BE2C (cell line): Measurements from ENCODE around the gene SLC22A3.
"Not testable (repeated sequence)": the region's sequence is repeated elsewhere in the genome, so short reads cannot be mapped to it uniquely, and the experiment has no call there.

Experiments
- DNase-seq: peaks from one replicate; pipeline ENCODE4 v3.0.0-alpha.2; 2020
- H3K27me3 ChIP-seq: fragments of 250-450 bp; sonication (Bioruptor Pico); 2 replicates; pipeline ENCODE4 v1.5.1; 2020; ENCODE audit warnings: mild to moderate bottlenecking
- H3K36me3 ChIP-seq: fragments of 250-450 bp; sonication (Bioruptor Pico); 2 replicates; pipeline ENCODE4 v1.5.1; 2020; ENCODE audit warnings: mild to moderate bottlenecking
- H3K4me1 ChIP-seq: fragments of 250-450 bp; sonication (Bioruptor Pico); 2 replicates; pipeline ENCODE4 v1.5.1; 2020
- H3K4me3 ChIP-seq: 2 replicates; pipeline ENCODE4 v1.5.1; 2011; ENCODE audit warnings: low read depth, low read length
- H3K9me3 ChIP-seq: fragments of 250-450 bp; sonication (Bioruptor Pico); 2 replicates; pipeline ENCODE4 v1.5.1; 2020
- TF ChIP-seq, protein P1 (sequence below): IDR thresholded peaks from 2 replicates; pipeline ENCODE4 v1.5.1; 2012; ENCODE audit warnings: mild to moderate bottlenecking, low read depth, low read length

The SLC22A3 gene

DNA sequence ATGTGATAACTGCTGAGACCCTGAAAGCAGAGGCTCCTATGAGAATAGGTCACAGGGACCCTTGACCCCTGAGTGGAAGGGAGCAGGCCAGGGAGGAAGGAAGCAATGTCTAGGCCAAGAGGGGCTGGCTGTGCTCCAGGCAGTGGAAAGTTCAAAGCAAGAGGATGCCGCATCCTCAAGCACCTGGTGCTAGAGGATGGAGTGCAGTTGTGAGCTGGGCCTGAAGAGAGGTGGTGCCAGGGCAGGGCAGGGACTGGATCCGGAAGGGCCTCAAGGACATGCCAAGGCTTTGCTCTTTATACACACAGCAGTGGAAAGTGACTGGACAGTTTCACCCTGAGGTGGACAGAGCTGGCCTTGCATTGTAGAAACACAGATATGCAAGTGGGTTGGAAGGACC, 97.0 kb downstream of the SLC22A3 start:
- Histone ChIP-seq H3K36me3 (no peaks in the 10 kb centered on the region), H3K27me3 (no peaks in the 10 kb centered on the region), H3K9me3 (no peaks in the 10 kb centered on the region), H3K4me1 (no peaks in the 10 kb centered on the region), H3K4me3 (no peak overlapping the region)
- DNase-seq: no peak
- TF ChIP-seq, protein P1, sequence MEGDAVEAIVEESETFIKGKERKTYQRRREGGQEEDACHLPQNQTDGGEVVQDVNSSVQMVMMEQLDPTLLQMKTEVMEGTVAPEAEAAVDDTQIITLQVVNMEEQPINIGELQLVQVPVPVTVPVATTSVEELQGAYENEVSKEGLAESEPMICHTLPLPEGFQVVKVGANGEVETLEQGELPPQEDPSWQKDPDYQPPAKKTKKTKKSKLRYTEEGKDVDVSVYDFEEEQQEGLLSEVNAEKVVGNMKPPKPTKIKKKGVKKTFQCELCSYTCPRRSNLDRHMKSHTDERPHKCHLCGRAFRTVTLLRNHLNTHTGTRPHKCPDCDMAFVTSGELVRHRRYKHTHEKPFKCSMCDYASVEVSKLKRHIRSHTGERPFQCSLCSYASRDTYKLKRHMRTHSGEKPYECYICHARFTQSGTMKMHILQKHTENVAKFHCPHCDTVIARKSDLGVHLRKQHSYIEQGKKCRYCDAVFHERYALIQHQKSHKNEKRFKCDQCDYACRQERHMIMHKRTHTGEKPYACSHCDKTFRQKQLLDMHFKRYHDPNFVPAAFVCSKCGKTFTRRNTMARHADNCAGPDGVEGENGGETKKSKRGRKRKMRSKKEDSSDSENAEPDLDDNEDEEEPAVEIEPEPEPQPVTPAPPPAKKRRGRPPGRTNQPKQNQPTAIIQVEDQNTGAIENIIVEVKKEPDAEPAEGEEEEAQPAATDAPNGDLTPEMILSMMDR: no peak

DNA sequence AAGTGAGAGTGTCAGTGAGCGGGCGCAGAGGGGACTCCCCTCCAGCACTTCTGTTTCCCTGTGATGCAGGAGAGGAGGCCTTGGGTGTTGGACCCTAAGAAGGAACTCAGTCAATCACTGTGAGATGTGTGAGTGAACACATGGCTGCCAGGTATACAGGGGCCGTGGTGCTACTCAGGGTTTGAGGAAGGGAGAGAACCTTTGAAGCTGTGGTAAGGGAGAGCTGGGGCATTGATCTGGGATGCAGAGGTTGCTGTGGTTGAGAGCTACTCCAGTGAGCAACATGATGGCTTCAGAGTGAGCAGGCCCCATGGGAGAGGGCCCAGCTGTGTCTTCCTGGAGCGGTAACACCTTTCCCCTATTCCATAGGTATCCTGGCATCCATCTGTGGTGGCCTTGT, 99.2 kb downstream of the SLC22A3 start:
- Histone ChIP-seq H3K36me3 (no peaks in the 10 kb centered on the region), H3K9me3 (no peaks in the 10 kb centered on the region), H3K4me3 (no peak overlapping the region), H3K4me1 (no peaks in the 10 kb centered on the region), H3K27me3 (0 out of 2 replicates have a peak, but pooled peaks cover 5% of the 10 kb centered on the region)
- TF ChIP-seq, protein P1: no peak
- DNase-seq: no peak

DNA sequence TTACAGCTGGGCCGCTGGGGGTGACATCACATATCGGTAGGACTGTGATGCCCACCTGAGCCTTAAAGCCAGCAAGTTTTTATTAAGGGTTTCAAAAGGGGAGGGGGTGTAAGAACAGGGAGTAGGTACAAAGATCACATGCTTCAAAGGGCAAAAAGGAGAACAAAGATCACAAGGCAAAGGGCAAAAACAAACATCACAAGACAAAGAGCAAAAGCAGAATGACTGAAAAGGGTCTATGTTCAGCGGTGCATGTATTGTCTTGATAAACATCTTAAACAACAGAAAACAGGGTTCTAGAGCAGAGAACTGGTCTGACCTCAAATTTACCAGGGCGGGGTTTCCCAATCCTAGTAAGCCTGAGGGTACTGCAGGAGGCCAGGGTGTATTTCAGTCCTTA, 101.6 kb downstream of the SLC22A3 start:
- H3K4me3 ChIP-seq, H3K36me3 ChIP-seq, H3K9me3 ChIP-seq, DNase-seq, H3K4me1 ChIP-seq: not testable (repeated sequence)
- H3K27me3 ChIP-seq: peaks cover 17% of the 10 kb centered on the region

DNA sequence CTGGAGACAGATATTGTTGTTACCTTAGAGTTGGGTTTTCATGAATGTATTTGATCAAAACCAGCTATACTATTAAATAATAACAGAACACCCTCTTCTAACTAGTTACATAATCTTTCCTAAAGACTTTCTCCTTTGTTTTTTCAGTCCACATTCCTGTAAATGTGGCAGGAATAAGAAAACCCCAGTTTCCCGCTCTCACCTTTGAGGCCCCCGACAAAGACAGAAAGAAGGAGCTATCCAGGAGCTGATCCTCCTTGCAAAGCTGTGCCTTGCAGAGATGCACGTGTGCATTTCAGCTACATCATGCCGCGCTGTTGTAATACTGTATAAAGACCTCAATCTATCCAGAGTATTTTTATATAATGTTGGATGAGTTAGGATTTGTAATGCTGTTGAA, 102.7 kb downstream of the SLC22A3 start:
- Histone ChIP-seq H3K9me3 (no peaks in the 10 kb centered on the region), H3K4me1 (no peaks in the 10 kb centered on the region), H3K4me3 (no peak overlapping the region), H3K36me3 (no peaks in the 10 kb centered on the region), H3K27me3 (peaks cover 21% of the 10 kb centered on the region)
- TF ChIP-seq, protein P1: no peak
- no peak for DNase-seq

DNA sequence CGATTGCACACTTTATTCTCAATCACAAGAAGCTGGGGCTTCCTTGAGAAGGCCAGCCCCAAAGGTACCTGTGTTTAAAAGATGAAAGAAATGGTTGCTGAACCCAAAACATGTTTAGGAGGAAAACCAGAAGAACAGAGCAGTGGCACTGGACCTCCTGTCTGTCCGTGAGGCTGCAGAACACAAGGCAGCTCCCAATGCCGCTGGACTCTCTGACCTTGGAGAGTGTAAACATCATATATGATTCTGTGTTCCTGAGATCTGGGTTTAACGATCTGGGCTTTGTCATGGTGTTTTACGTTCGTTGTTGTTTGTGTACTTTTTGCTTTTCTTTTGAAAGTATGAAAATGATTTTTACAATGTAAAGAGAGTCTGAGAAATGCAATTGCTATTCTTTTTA, 106.1 kb downstream of the SLC22A3 start:
- Histone ChIP-seq H3K9me3 (no peaks in the 10 kb centered on the region), H3K27me3 (peaks cover 21% of the 10 kb centered on the region), H3K36me3 (no peaks in the 10 kb centered on the region), H3K4me3 (no peak overlapping the region), H3K4me1 (no peaks in the 10 kb centered on the region)
- TF ChIP-seq, protein P1: no peak
- no peak for DNase-seq

DNA sequence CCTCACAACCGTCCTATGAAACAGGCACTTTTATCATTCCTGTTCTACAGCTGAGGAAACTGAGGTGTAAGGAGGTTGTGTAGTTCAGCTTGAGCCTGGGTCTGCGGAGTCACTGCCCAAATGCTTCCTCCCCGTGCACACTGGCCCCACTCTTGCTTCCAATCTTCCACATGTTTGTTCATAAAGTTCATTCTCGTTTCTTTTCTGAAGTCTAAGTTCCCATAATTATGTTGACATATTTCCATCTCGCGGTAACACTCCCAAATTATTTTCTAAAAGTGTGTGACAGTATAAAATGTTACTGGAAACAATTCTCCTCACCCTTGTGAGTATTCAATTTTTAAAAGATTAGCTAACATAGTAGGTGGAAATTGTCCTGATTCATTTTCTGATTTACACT, 106.9 kb downstream of the SLC22A3 start:
- Histone ChIP-seq H3K9me3 (no peaks in the 10 kb centered on the region), H3K27me3 (peaks cover 21% of the 10 kb centered on the region), H3K36me3 (no peaks in the 10 kb centered on the region), H3K4me1 (no peaks in the 10 kb centered on the region), H3K4me3 (no peak overlapping the region)
- DNase-seq: no peak
- TF ChIP-seq, protein P1: no peak
